Liver (tissue), 9 donors: ENCODE data around the gene LAMTOR2. TPM values are rescaled to one million over a fixed set of nuclear protein-coding genes. Genes with fewer than 3 reads are reported as not detected.

Experiments
- DNase-seq: peaks from one replicate; pipeline ENCODE4 v3.0.0-alpha.2; 2017; ENCODE audit warnings: low spot score
- H3K27ac ChIP-seq, 2 donors: one replicate each; pipeline ENCODE4 v1.7.0; 2013; ENCODE audit warnings: inconsistent platforms in 2 of 2, low read length in 2 of 2, control low read depth in 1 of 2, low read depth in 1 of 2, mild to moderate bottlenecking in 1 of 2
- H3K27me3 ChIP-seq, 4 donors: one replicate each; pipeline versions ENCODE4 v1.6.1 to v1.7.0; 2013; ENCODE audit warnings: low read length in 3 of 4, inconsistent platforms in 1 of 4, mild to moderate bottlenecking in 1 of 4, moderate library complexity in 1 of 4; ENCODE audit not compliant: control insufficient read depth in 4 of 4, insufficient read depth in 4 of 4
- H3K36me3 ChIP-seq, 4 donors: one replicate each; pipeline versions ENCODE4 v1.6.1 to v1.7.0; 2013; ENCODE audit warnings: low read length in 3 of 4, mild to moderate bottlenecking in 3 of 4, low read depth in 1 of 4, moderate library complexity in 1 of 4; ENCODE audit not compliant: control insufficient read depth in 4 of 4, insufficient read depth in 3 of 4
- H3K4me1 ChIP-seq, 4 donors: one replicate each; pipeline versions ENCODE4 v1.6.1 to v1.7.0; 2013; ENCODE audit warnings: low read length in 3 of 4, mild to moderate bottlenecking in 3 of 4, moderate library complexity in 1 of 4; ENCODE audit not compliant: control insufficient read depth in 4 of 4, insufficient read depth in 4 of 4
- H3K4me3 ChIP-seq, 3 donors: one replicate each; pipeline versions ENCODE4 v1.6.1 to v1.7.0; 2013; ENCODE audit warnings: low read length in 3 of 3, control low read depth in 1 of 3, low read depth in 1 of 3, mild to moderate bottlenecking in 1 of 3
- H3K9ac ChIP-seq, 2 donors: one replicate each; pipeline ENCODE4 v1.7.0; 2013; ENCODE audit warnings: low read length in 2 of 2, mild to moderate bottlenecking in 2 of 2, moderate library complexity in 2 of 2, control low read depth in 1 of 2, low read depth in 1 of 2
- H3K9me3 ChIP-seq, 4 donors: one replicate each; pipeline versions ENCODE4 v1.6.1 to v1.7.0; 2013; ENCODE audit warnings: low read length in 3 of 4; ENCODE audit not compliant: control insufficient read depth in 4 of 4
- CTCF ChIP-seq: fragments of 150-350 bp; IDR thresholded peaks from 2 replicates; pipeline ENCODE4 v1.5.1; 2017; ENCODE audit warnings: improper control_type of control experiment, low read depth, low read length; ENCODE audit not compliant: missing input control
- EGR1 ChIP-seq, 2 donors: IDR thresholded peaks; 2 replicates each; pipeline ENCODE4 v1.6.1; 2016 to 2018; ENCODE audit warnings: antibody characterized with exemption in 2 of 2, low read depth in 2 of 2
- FOXA1 ChIP-seq: IDR thresholded peaks from 2 replicates; pipeline ENCODE4 v1.6.1; 2016; ENCODE audit warnings: antibody characterized with exemption
- HNF4A ChIP-seq, 2 donors: conservative IDR thresholded peaks; 2 replicates each; pipeline ENCODE4 v1.6.1; 2016; ENCODE audit warnings: antibody characterized with exemption in 2 of 2, mild to moderate bottlenecking in 2 of 2
- HNF4G ChIP-seq: IDR thresholded peaks from 2 replicates; pipeline ENCODE4 v1.6.1; 2016; ENCODE audit warnings: antibody characterized with exemption
- NR2F2 ChIP-seq: IDR thresholded peaks from 2 replicates; pipeline ENCODE4 v1.6.1; 2016; ENCODE audit warnings: antibody characterized with exemption
- RAD21 ChIP-seq, 2 donors: IDR thresholded peaks; 2 replicates each; pipeline ENCODE4 v1.6.1; 2016; ENCODE audit warnings: antibody characterized with exemption in 2 of 2, mild to moderate bottlenecking in 2 of 2
- REST ChIP-seq: IDR thresholded peaks from 2 replicates; pipeline ENCODE4 v1.6.1; 2016; ENCODE audit warnings: antibody characterized with exemption, mild to moderate bottlenecking
- RXRA ChIP-seq, 2 donors: IDR thresholded peaks; 2 replicates each; pipeline ENCODE4 v1.6.1; 2017 to 2018; ENCODE audit warnings: antibody characterized with exemption in 2 of 2, mild to moderate bottlenecking in 1 of 2
- TAF1 ChIP-seq: conservative IDR thresholded peaks from 2 replicates; pipeline ENCODE4 v1.6.1; 2016; ENCODE audit warnings: antibody characterized with exemption, mild to moderate bottlenecking
- YY1 ChIP-seq: IDR thresholded peaks from 2 replicates; pipeline ENCODE4 v1.6.1; 2016; ENCODE audit warnings: antibody characterized with exemption, mild to moderate bottlenecking
- ZBTB33 ChIP-seq: IDR thresholded peaks from 2 replicates; pipeline ENCODE4 v1.6.1; 2016; ENCODE audit warnings: antibody characterized with exemption
- WGBS: extraction: QIAGEN DNeasy Blood & Tissue Kit; methylation state at CpG from one replicate; pipeline ENCODE4 v1.1.7; 2013; 5-methylcytosine and 5-hydroxymethylcytosine counted together
- polyA plus RNA-seq, 2 donors: library from polyadenylated mRNA; stranded (reverse) in 1 of 2; unstranded in 1 of 2; fragments of 200-250 nt in 1 of 2; fragments of >200 nt in 1 of 2; fragmentation: Nextera tagmentation in 1 of 2; extraction: Ambion mirVana in 1 of 2; gene quantifications; one replicate each; pipeline versions ENCODE4 v1.2.1 to v1.2.3, GENCODE V29; 2013 to 2015
- total RNA-seq, 2 donors: library from RNA; depleted of rRNA; stranded (reverse); fragments of >200 nt; gene quantifications; one replicate each; pipeline ENCODE4 v1.2.3, GENCODE V29; 2014
- donor health status: healthy.
- donor health status: healthy.
- donor health status: healthy.
- donor health status: healthy.
- donor health status: healthy.

The LAMTOR2 gene
- total and polyA plus RNA-seq, 4 donors = 30.4 to 152 (median 79.0) TPM

DNA sequence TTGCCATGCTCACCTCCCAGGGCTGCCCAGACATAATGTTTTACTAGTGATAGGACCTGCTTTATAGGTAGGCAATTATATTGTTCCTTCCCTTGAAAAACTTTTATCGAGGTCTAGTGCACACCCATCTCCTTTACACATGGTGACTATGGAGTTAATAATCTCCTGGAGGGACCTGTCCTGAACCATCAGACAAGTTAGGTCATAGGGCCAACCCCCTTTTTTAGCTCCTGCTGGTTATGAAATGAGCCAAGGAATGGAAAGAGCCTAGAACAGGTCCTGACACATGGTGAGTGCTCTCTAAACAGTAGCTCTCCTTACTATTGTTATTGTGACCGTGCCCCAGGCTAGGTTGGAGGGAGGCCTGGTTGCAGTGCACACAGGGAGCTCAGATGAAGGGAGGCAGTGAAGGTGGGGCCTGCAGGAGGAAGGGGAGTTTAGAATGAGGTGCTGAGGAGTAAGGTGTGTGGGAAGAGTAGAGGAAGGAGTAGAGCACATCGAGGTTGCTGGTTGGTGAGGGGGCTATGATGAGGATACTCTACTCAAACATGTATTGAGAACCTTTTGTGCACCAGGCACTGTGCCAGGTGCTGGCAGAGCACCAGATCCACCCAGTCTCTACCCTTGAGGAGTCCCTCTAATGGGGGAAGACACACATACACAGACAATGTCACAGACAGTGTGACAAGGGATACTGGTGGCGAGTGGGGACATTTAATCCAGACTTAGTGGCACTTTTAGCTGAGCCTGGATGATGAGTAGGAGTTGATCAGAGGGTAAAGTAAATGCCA is 45.8 kb downstream of the LAMTOR2 start:
- 85% methylated on average over 4 of the region's 4 CpGs for WGBS
- no peak overlapping the region for H3K27ac ChIP-seq
- H3K9ac ChIP-seq = no peak overlapping the region
- DNase-seq = no peak
- no peaks in the 10 kb centered on the region for H3K27me3 ChIP-seq
- H3K9me3 ChIP-seq = no peaks in the 10 kb centered on the region
- H3K36me3 ChIP-seq = no peaks in the 10 kb centered on the region
- H3K4me3 ChIP-seq = no peak overlapping the region
- TF ChIP-seq ZBTB33 (no peak), FOXA1 (no peak), HNF4A (conservative IDR thresholded peaks at IDR 0.05) (no peak), YY1 (no peak), CTCF (no peak)
- H3K4me1 ChIP-seq = peaks cover 0 to 12% (median 5%) of the 10 kb centered on the region in 4 donors

DNA sequence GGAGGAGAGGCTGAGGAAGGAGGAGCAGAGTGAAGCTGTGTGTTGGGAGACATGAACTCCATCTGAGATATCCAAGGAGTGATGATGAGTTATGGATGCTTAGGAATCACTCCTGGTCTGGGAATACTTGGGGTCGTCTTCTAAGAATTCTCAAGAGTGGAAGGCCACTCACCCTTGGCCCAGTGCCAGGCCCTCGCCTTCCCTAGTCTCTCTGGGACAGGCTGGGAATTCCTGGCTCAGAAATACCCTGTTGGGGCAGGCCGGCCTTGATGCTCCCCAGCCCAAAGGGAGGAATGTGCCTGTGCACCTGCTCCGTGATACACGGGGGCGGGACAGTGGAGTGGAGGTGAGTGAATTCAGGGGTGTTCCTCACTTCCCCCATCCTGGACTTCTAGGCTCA is 47.3 kb downstream of the LAMTOR2 start:
- no peak overlapping the region for H3K4me3 ChIP-seq
- no peak for DNase-seq

More for the DNA sequence above, 47.3 kb downstream of the LAMTOR2 start:
- Histone ChIP-seq H3K9ac (no peak overlapping the region), H3K36me3 (no peaks in the 10 kb centered on the region), H3K4me1 (peaks cover 0 to 10% (median 7%) of the 10 kb centered on the region in 4 donors), H3K27me3 (no peaks in the 10 kb centered on the region), H3K9me3 (no peaks in the 10 kb centered on the region), H3K27ac (no peak overlapping the region)
- TF ChIP-seq TAF1 (no peak), REST (no peak), HNF4A (conservative IDR thresholded peaks at IDR 0.05) (no peak), NR2F2 (no peak), EGR1 (IDR thresholded peaks at IDR 0.05; ENCODE audit: low read depth in 2 of 2) (no peak), RXRA (IDR thresholded peaks at IDR 0.05) (no peak), RAD21 (IDR thresholded peaks at IDR 0.05) (no peak), HNF4G (no peak), YY1 (no peak)
- WGBS = 81% methylated on average over 6 of the region's 6 CpGs
